Measurements from ENCODE around the gene FBXO39. TPM values are rescaled to one million over a fixed set of nuclear protein-coding genes. Genes with fewer than 3 reads are reported as not detected.
A peak's percentile ranks its signal among the peaks of the same experiment; 100 is the strongest.
"Not testable (repeated sequence)": the region's sequence is repeated elsewhere in the genome, so short reads cannot be mapped to it uniquely, and the experiment has no call there.

FBXO39 gene
- total RNA-seq, 1 donor from 2014 or later = 0.26 TPM

DNA sequence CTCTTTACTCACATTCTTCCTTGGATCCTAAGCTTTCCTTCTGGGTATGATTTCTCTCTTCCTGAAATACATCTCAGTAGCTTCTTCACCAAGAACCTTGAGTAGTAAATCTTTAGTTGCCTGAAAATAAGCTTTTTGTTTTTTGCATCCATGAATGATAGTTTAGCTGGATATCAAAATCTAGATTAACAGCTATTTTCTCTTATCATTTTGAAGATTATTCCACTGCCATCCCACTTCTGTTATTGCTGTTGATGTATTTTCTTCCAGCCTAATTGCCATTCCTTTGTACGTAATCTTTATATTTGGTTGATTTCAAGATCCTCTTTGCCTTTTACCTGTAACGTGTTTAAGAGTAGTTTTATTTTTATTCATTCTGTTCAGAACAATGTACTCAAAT is 7.6 kb upstream of the FBXO39 start:
- peaks cover 49% of the 10 kb centered on the region for H3K9me3 Mint-ChIP-seq
- intact Hi-C loops (cut with micrococcal nuclease) = no loop called here
- no peaks in the 10 kb centered on the region for H3K27me3 Mint-ChIP-seq

GRCh38 chr17:6772016-6772415 is 4.0 kb upstream of the FBXO39 start:
- Mint-ChIP-seq H3K36me3 (ENCODE audit: low read depth) (peaks cover 82% of the 10 kb centered on the region), H3K9me3 (peaks cover 40% of the 10 kb centered on the region), H3K4me3 (no peak overlapping the region), H3K4me1 (peaks cover 5% of the 10 kb centered on the region), H3K27me3 (no peaks in the 10 kb centered on the region), H3K27ac (no peak overlapping the region)
- intact Hi-C loops (cut with micrococcal nuclease) = no loop called here
- no peak for DNase-seq

More for the DNA sequence above, 7.6 kb upstream of the FBXO39 start:
- peaks cover 96% of the 10 kb centered on the region for H3K36me3 Mint-ChIP-seq (ENCODE audit: low read depth)
- H3K27ac Mint-ChIP-seq = no peak overlapping the region
- no peak overlapping the region for H3K4me3 Mint-ChIP-seq
- peaks cover 17% of the 10 kb centered on the region for H3K4me1 Mint-ChIP-seq
- no peak for DNase-seq

- H3K27me3 Mint-ChIP-seq; H3K4me3 Mint-ChIP-seq; DNase-seq; intact Hi-C loops (cut with micrococcal nuclease); H3K27ac Mint-ChIP-seq; H3K4me1 Mint-ChIP-seq: not testable (repeated sequence)
- Mint-ChIP-seq H3K36me3 (ENCODE audit: low read depth) (peaks cover 81% of the 10 kb centered on the region), H3K9me3 (peaks cover 43% of the 10 kb centered on the region)
Measured at GRCh38 chr17:6774906-6775305, 1.1 kb upstream of the FBXO39 start.

DNA sequence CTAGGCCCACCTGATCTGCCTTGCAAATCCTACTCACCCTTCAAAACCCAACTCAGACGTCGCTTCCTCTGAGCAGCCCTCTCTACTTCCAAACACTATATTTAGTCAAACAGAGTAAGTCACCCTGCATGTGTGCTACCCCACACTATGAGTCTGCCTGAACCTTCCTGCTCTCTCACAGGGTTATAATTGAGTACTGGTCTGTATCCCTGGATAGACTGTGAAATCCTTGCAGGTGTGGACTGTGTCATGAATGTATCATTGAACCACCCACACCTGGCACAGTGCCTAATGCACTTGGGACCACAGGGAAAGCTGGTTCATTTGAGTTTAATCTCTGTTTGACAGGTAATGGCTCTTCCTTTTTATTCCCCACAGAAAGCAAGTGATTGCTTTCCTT is 3.4 kb downstream of the FBXO39 start:
- Mint-ChIP-seq H3K27ac (peak overlapping the region; percentile 12), H3K27me3 (peaks cover 2% of the 10 kb centered on the region), H3K36me3 (ENCODE audit: low read depth) (peaks cover 64% of the 10 kb centered on the region), H3K4me3 (no peak overlapping the region), H3K4me1 (peaks cover 5% of the 10 kb centered on the region), H3K9me3 (peaks cover 44% of the 10 kb centered on the region)
- intact Hi-C loops (cut with micrococcal nuclease) = no loop called here
- DNase-seq = no peak

GRCh38 chr17:6780001-6780400 is 4.0 kb downstream of the FBXO39 start:
- Mint-ChIP-seq H3K27ac (no peak overlapping the region), H3K4me1 (peaks cover 5% of the 10 kb centered on the region), H3K27me3 (peaks cover 3% of the 10 kb centered on the region), H3K36me3 (ENCODE audit: low read depth) (peaks cover 58% of the 10 kb centered on the region), H3K9me3 (peaks cover 43% of the 10 kb centered on the region), H3K4me3 (no peak overlapping the region)
- intact Hi-C loops (cut with micrococcal nuclease) = no loop called here
- no peak for DNase-seq

DNA sequence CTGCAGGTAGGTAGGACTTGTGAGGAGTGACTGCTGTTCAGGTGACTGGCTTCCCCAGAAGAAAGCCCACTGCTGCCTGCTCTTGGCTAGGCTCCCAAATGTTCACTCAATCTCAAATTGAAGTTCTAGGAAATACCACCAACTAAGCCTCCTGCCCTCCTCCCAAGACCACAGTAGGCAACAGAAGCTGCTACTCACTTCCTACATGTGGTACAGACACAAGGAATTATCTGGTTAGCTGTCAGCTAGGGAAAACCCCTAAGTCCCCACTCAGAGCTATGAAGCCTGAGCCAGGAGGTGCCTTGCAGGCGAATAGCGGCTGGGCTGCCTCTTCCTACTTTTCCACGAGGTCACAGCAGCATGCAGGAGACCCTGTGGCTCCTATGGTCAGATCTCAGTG is 4.9 kb downstream of the FBXO39 start:
- Mint-ChIP-seq H3K36me3 (ENCODE audit: low read depth) (peaks cover 58% of the 10 kb centered on the region), H3K27me3 (peaks cover 8% of the 10 kb centered on the region), H3K9me3 (peaks cover 52% of the 10 kb centered on the region), H3K4me3 (no peak overlapping the region), H3K27ac (no peak overlapping the region), H3K4me1 (peaks cover 5% of the 10 kb centered on the region)
- DNase-seq = peak; percentile 49
- intact Hi-C loops (cut with micrococcal nuclease) = no loop called here

DNA sequence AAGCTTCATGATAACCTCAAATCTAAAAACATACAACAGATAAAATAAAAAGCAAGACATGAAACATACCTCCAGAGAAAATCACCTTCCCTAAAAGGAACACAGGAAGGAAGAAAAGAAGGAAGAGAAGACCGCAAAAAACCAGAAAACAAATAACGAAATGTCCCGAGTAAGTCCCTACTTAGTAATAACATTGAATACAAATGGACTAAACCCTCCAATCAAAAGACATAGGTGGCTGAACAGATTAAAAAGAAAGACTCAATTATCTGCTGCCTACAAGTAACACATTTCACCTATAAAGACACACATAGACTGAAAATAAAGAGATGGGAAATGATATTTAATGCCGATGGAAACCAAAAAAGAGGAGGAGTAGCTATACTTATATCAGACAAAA is 6.2 kb downstream of the FBXO39 start:
- H3K27me3 Mint-ChIP-seq = peaks cover 12% of the 10 kb centered on the region
- no peak overlapping the region for H3K4me3 Mint-ChIP-seq
- intact Hi-C loops (cut with micrococcal nuclease) = no loop called here
- H3K36me3 Mint-ChIP-seq (ENCODE audit: low read depth) = peaks cover 54% of the 10 kb centered on the region
- DNase-seq = no peak
- H3K9me3 Mint-ChIP-seq = peaks cover 61% of the 10 kb centered on the region
- H3K4me1 Mint-ChIP-seq = peaks cover 5% of the 10 kb centered on the region
- no peak overlapping the region for H3K27ac Mint-ChIP-seq

DNA sequence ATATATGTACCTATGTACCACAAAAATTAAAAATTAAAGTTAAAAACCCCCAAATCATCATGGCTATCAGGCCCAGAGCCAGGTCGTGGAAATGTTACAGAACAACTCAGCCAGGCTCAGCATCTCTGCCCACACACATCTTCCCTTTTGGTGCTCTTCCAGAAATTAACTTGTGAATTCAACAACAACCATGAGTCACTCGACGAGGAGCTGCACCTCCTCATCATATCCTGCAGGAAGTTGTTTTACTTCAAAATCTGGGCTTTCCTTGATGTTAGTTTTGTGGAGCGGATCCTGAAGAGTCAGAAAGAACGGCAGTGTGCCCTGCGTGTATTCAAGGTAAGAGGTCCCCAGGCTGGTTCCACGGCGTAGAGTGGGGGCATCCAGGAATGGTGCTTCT is 10.6 kb downstream of the FBXO39 start:
- Mint-ChIP-seq H3K9me3 (peaks cover 41% of the 10 kb centered on the region), H3K27ac (no peak overlapping the region), H3K4me3 (no peak overlapping the region), H3K27me3 (peaks cover 36% of the 10 kb centered on the region), H3K36me3 (ENCODE audit: low read depth) (peaks cover 16% of the 10 kb centered on the region), H3K4me1 (no peaks in the 10 kb centered on the region)
- intact Hi-C loops (cut with micrococcal nuclease) = no loop called here
- peak; percentile 23 for DNase-seq

- Mint-ChIP-seq H3K4me3 (no peak overlapping the region), H3K27me3 (peaks cover 36% of the 10 kb centered on the region), H3K27ac (no peak overlapping the region), H3K36me3 (ENCODE audit: low read depth) (peaks cover 12% of the 10 kb centered on the region), H3K4me1 (no peaks in the 10 kb centered on the region), H3K9me3 (peaks cover 35% of the 10 kb centered on the region)
- DNase-seq = peak; percentile 18
- intact Hi-C loops (cut with micrococcal nuclease) = no loop called here
Measured at GRCh38 chr17:6787081-6787693, 11.2 kb downstream of the FBXO39 start.

- H3K27me3 Mint-ChIP-seq = peaks cover 34% of the 10 kb centered on the region
Measured at GRCh38 chr17:6789146-6789545, 13.1 kb downstream of the FBXO39 start.

DNA sequence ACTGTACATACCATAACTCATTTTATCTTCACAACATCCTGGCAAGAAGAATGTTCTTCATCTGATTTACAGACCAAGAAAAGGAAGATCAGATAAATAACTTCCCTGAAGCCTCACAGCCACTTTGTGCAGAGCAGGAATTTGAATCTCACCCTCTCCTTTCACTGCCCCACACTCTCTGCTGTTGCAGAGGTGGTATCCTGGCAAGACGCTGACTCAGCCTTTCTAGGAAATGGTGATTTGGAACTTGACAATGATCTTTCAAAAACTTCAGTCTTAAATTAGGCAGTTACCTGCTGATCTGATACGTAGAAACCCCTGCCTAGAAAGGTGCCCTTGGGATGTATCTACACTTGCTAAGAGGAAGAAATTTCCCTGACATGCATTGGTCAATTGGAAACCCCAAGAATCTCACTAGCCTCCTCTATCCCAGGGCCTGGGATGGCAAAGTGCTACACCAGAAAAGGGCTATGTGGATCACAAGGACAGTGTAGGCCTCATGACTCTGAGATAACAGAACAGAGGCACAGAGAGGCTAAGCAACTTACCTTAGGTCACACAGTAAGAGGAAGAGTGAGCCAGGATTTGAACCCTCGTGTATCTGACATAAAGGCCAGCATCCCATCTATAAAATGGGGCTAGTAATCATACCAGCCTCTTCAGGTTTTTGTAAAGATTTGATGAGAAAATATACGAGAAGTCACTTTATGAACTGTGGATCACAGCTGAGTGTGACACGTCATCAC is 17.9 kb downstream of the FBXO39 start:
- peak; percentile 52 for DNase-seq
- intact Hi-C loops (cut with micrococcal nuclease) = no loop called here
- Mint-ChIP-seq H3K36me3 (ENCODE audit: low read depth) (no peaks in the 10 kb centered on the region), H3K9me3 (no peaks in the 10 kb centered on the region), H3K27me3 (peaks cover 22% of the 10 kb centered on the region), H3K4me3 (no peak overlapping the region), H3K27ac (no peak overlapping the region), H3K4me1 (peaks cover 6% of the 10 kb centered on the region)

More at GRCh38 chr17:6789146-6789545, 13.1 kb downstream of the FBXO39 start:
- H3K9me3 Mint-ChIP-seq = peaks cover 20% of the 10 kb centered on the region
- DNase-seq = peak; percentile 37
- H3K4me1 Mint-ChIP-seq = peaks cover 6% of the 10 kb centered on the region
- intact Hi-C loops (cut with micrococcal nuclease) = no loop called here
- H3K36me3 Mint-ChIP-seq (ENCODE audit: low read depth) = peaks cover 3% of the 10 kb centered on the region
- no peak overlapping the region for H3K4me3 Mint-ChIP-seq
- no peak overlapping the region for H3K27ac Mint-ChIP-seq

DNA sequence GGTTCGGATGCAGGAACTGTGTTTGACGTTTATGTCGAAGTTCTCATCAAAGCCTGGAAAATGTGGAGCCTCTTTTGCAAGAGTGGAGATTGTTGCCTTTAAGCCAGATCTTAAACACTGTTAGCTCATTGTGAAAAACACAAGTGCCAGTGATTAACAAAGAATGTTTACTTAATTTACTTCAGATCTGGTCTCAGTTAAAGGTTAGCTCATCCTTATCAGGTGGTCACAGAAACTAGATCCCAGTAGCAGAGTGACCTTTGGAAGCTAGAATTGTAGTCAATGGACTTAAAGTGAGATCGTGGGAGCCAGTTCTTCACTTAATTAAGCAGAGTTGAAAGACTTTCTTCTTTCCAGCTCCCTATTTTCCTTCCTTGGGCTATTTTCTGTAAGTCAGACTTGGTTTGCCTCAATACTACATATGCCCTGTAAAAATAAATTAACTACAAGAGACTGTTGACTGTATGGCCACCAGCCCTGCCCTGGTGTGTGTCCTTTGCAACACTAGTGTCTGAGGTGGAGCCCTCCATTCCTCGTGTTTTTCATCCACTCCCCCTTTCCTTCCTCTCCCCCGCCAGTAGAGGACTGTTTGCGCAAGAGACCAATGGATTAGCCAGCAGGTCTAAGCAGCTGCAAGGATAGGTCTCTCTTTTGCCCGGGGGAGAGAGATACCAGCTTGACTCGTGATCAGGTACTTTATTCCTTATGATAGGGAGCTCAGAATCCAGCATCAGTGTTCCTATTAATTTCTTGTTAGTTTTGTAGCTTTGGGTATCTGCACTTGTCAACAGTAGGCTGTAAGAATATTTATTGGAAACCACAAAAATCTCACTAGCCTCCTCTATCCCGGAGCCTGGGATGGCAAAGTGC is 20.2 kb downstream of the FBXO39 start:
- H3K36me3 Mint-ChIP-seq (ENCODE audit: low read depth) = no peaks in the 10 kb centered on the region
- intact Hi-C loops (cut with micrococcal nuclease) = no loop called here
- no peak overlapping the region for H3K27ac Mint-ChIP-seq
- peaks cover 6% of the 10 kb centered on the region for H3K27me3 Mint-ChIP-seq
- no peak overlapping the region for H3K4me3 Mint-ChIP-seq
- no peaks in the 10 kb centered on the region for H3K9me3 Mint-ChIP-seq
- DNase-seq = no peak
- peaks cover 6% of the 10 kb centered on the region for H3K4me1 Mint-ChIP-seq

- Mint-ChIP-seq H3K4me3 (no peak overlapping the region), H3K9me3 (no peaks in the 10 kb centered on the region), H3K4me1 (peaks cover 6% of the 10 kb centered on the region), H3K27ac (no peak overlapping the region), H3K27me3 (peaks cover 4% of the 10 kb centered on the region), H3K36me3 (ENCODE audit: low read depth) (no peaks in the 10 kb centered on the region)
- intact Hi-C loops (cut with micrococcal nuclease) = no loop called here
- DNase-seq = no peak
Measured at GRCh38 chr17:6796887-6797490, 21.0 kb downstream of the FBXO39 start.
